Keratinocyte (primary cell): ENCODE results near the gene DIP2C. TPM values are rescaled to one million over a fixed set of nuclear protein-coding genes. Genes with fewer than 3 reads are reported as not detected.

ENCODE experiments used
- DNase-seq: peaks from one replicate; pipeline ENCODE4 v3.0.0-alpha.2; 2011; ENCODE audit warnings: low read depth, missing footprints, low spot score
- FAIRE-seq: peaks from 2 replicates; lab custom pipeline; 2011; peaks lifted over from hg19 to GRCh38; lab: Jason Lieb, UNC
- H2AFZ ChIP-seq: 2 replicates; pipeline ENCODE4 v1.6.0; 2012; ENCODE audit warnings: low read length, control low read depth, inconsistent platforms; ENCODE audit not compliant: control insufficient read depth
- H3K27ac ChIP-seq: 2 replicates; pipeline ENCODE4 v1.5.1; 2011; ENCODE audit warnings: low read length; ENCODE audit not compliant: control insufficient read depth, insufficient read depth
- H3K27me3 ChIP-seq: 3 replicates; pipeline ENCODE4 v1.6.0; 2011; ENCODE audit warnings: low read length; ENCODE audit not compliant: control insufficient read depth, insufficient read depth; ENCODE audit errors: extremely low read depth
- H3K36me3 ChIP-seq, 2 experiments: 2 replicates in 1 of 2; 3 replicates in 1 of 2; pipeline ENCODE4 v1.5.1; 2011; ENCODE audit warnings: low read length in 2 of 2, mild to moderate bottlenecking in 1 of 2; ENCODE audit not compliant: control insufficient read depth in 2 of 2, insufficient read depth in 2 of 2; ENCODE audit errors: extremely low read depth in 1 of 2
- H3K4me1 ChIP-seq: 3 replicates; pipeline ENCODE4 v1.5.1; 2011; ENCODE audit warnings: low read length; ENCODE audit not compliant: control insufficient read depth, insufficient read depth; ENCODE audit errors: extremely low read depth
- H3K4me2 ChIP-seq: 3 replicates; pipeline ENCODE4 v1.6.0; 2011; ENCODE audit warnings: low read depth, low read length; ENCODE audit not compliant: control insufficient read depth, insufficient read depth; ENCODE audit errors: extremely low read depth
- H3K4me3 ChIP-seq, 3 experiments: fragments of 200-600 bp in 1 of 3; sonication (generic) in 1 of 3; 2 replicates in 2 of 3; 3 replicates in 1 of 3; pipeline ENCODE4 v1.5.1; 2011 to 2016; ENCODE audit warnings: low read length in 3 of 3, mild to moderate bottlenecking in 3 of 3, control low read depth in 2 of 3, inconsistent platforms in 1 of 3, low read depth in 1 of 3, mixed read lengths in 1 of 3, mixed run types in 1 of 3, moderate library complexity in 1 of 3; ENCODE audit not compliant: control insufficient read depth in 2 of 3, insufficient read depth in 2 of 3; ENCODE audit errors: extremely low read depth in 1 of 3
- H3K79me2 ChIP-seq: 2 replicates; pipeline ENCODE4 v1.6.0; 2012; ENCODE audit warnings: low read length; ENCODE audit not compliant: control insufficient read depth, insufficient read depth
- H3K9ac ChIP-seq: 3 replicates; pipeline ENCODE4 v1.6.0; 2011; ENCODE audit warnings: low read length; ENCODE audit not compliant: control insufficient read depth, insufficient read depth; ENCODE audit errors: extremely low read depth
- H3K9me1 ChIP-seq: 3 replicates; pipeline ENCODE4 v1.6.0; 2011; ENCODE audit warnings: low read length; ENCODE audit not compliant: control insufficient read depth, insufficient read depth; ENCODE audit errors: extremely low read depth
- H3K9me3 ChIP-seq: 2 replicates; pipeline ENCODE4 v1.5.1; 2012; ENCODE audit warnings: low read depth, low read length; ENCODE audit not compliant: control insufficient read depth
- H4K20me1 ChIP-seq: 3 replicates; pipeline ENCODE4 v1.6.0; 2011; ENCODE audit warnings: low read length; ENCODE audit not compliant: control insufficient read depth, insufficient read depth; ENCODE audit errors: extremely low read depth
- EZH2 ChIP-seq: IDR thresholded peaks from one replicate; pipeline ENCODE4 v1.6.1; 2012; ENCODE audit warnings: inconsistent platforms, mild to moderate bottlenecking, low read length, moderate library complexity
- dilution Hi-C: fragments of 300-500 bp; cut with MboI; formaldehyde crosslinking; loops from one replicate; pipeline ENCODE4 v1.7.0; 2020; ENCODE audit warnings: low sequenced_read_pairs; ENCODE audit not compliant: extremely low pct_ligation_motif_present
- polyA plus RNA-seq, 5 experiments: library from polyadenylated mRNA; depleted of rRNA in 3 of 5; stranded (reverse) in 3 of 5; stranded (forward) in 1 of 5; unstranded in 1 of 5; fragments of >200 nt; gene quantifications; 1 replicate in 1 of 5; 2 replicates in 3 of 5; 3 replicates in 1 of 5; pipeline versions ENCODE4 v1.2.1 to v1.2.3, GENCODE V29; 2011 to 2012; ENCODE audit warnings: missing spikeins in 2 of 5, low read depth in 1 of 5, low replicate concordance in 1 of 5
- TF ChIP-seq, protein P1 (sequence below), 3 experiments: IDR thresholded peaks in 1 of 3; conservative IDR thresholded peaks in 1 of 3; optimal IDR thresholded peaks in 1 of 3; 2 replicates in 2 of 3; 3 replicates in 1 of 3; pipeline versions ENCODE3 to v1.5.1; 2011; ENCODE audit warnings: low read length in 3 of 3, mild to moderate bottlenecking in 3 of 3, moderate library complexity in 2 of 3, control low read depth in 1 of 3, inconsistent platforms in 1 of 3; ENCODE audit not compliant: insufficient read depth in 2 of 3; ENCODE audit errors: extremely low read depth in 1 of 3

Gene DIP2C
- polyA plus RNA-seq, 1 donor (not counting 4 experiments of a cell fraction or from before 2014, with no cell fraction given), result 1.3 TPM

DNA sequence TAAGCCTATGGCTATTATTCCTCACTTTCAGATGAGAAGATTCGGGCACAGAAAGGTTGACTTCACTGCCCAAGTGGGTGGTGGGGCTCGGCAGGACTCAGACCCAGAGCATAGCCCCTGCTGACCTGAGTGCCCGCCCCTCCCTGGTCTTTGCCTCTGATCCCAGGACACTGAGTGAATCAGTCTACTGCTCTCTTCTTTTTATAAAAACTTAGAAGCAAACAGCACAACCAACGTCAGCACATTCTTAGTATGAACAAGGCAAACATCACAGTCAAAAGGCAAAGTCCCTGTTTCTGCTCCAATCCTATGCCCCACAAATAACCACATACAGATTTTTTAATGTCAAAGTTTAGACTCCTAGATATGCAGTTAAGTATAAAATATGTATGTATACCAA, 316.5 kb downstream of the DIP2C start:
- no peak for TF ChIP-seq EZH2
- TF ChIP-seq, protein P1, sequence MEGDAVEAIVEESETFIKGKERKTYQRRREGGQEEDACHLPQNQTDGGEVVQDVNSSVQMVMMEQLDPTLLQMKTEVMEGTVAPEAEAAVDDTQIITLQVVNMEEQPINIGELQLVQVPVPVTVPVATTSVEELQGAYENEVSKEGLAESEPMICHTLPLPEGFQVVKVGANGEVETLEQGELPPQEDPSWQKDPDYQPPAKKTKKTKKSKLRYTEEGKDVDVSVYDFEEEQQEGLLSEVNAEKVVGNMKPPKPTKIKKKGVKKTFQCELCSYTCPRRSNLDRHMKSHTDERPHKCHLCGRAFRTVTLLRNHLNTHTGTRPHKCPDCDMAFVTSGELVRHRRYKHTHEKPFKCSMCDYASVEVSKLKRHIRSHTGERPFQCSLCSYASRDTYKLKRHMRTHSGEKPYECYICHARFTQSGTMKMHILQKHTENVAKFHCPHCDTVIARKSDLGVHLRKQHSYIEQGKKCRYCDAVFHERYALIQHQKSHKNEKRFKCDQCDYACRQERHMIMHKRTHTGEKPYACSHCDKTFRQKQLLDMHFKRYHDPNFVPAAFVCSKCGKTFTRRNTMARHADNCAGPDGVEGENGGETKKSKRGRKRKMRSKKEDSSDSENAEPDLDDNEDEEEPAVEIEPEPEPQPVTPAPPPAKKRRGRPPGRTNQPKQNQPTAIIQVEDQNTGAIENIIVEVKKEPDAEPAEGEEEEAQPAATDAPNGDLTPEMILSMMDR (optimal IDR thresholded peaks at IDR 0.05 in 1 of 3, IDR thresholded peaks at IDR 0.05 in 1 of 3, conservative IDR thresholded peaks at IDR 0.05 in 1 of 3; ENCODE audit: extremely low read depth in 1 of 3, insufficient read depth in 2 of 3, low read length in 3 of 3), result no peak
- no peaks in the 10 kb centered on the region for H3K27me3 ChIP-seq
- dilution Hi-C loops, result no loop called here

DNA sequence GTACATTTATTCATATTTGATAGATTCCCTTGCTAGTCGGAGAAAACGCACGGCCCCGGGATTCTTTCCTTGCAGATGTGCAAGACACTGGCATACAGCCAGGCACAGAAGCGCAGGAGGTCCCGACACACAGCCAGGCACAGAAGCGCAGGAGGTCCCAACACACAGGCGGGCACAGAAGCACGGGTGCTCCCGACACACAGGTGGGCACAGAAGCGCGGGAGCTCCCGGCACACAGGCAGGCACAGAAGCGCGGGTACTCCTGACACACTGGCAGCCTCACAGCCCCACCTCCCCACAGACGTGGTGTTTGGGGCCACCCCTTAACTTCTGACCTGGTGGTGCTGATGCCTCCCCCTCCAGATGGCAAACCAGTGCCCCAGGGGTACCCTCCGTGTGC, 316.9 kb downstream of the DIP2C start:
- no peak for DNase-seq
- no peak overlapping the region for H3K9ac ChIP-seq
- no peaks in the 10 kb centered on the region for H3K79me2 ChIP-seq
- H3K4me3 ChIP-seq, result no peak overlapping the region
- H4K20me1 ChIP-seq, result no peaks in the 10 kb centered on the region
- FAIRE-seq, result no peak
- H3K27me3 ChIP-seq, result no peaks in the 10 kb centered on the region
- H3K9me1 ChIP-seq, result no peaks in the 10 kb centered on the region
- H3K4me2 ChIP-seq, result no peak overlapping the region
- TF ChIP-seq EZH2, result no peak
- TF ChIP-seq, protein P1 (optimal IDR thresholded peaks at IDR 0.05 in 1 of 3, IDR thresholded peaks at IDR 0.05 in 1 of 3, conservative IDR thresholded peaks at IDR 0.05 in 1 of 3; ENCODE audit: extremely low read depth in 1 of 3, insufficient read depth in 2 of 3, low read length in 3 of 3), result no peak
- H3K27ac ChIP-seq, result no peak overlapping the region
- no peaks in the 10 kb centered on the region for H3K9me3 ChIP-seq
- H3K36me3 ChIP-seq, result peaks cover 0 to 4% of the 10 kb centered on the region in 2 experiments
- H3K4me1 ChIP-seq, result peaks cover 5% of the 10 kb centered on the region
- dilution Hi-C loops, result no loop called here
- H2AFZ ChIP-seq, result no peak overlapping the region

More for the DNA sequence above, 316.5 kb downstream of the DIP2C start:
- no peak for DNase-seq
- H3K4me1 ChIP-seq, result peaks cover 5% of the 10 kb centered on the region
- no peaks in the 10 kb centered on the region for H4K20me1 ChIP-seq
- peaks cover 0 to 4% of the 10 kb centered on the region in 2 experiments for H3K36me3 ChIP-seq
- H3K9ac ChIP-seq, result no peak overlapping the region
- H3K9me1 ChIP-seq, result no peaks in the 10 kb centered on the region
- no peak for FAIRE-seq
- no peaks in the 10 kb centered on the region for H3K9me3 ChIP-seq
- H3K27ac ChIP-seq, result no peak overlapping the region
- no peaks in the 10 kb centered on the region for H3K79me2 ChIP-seq
- H3K4me2 ChIP-seq, result no peak overlapping the region
- H2AFZ ChIP-seq, result no peak overlapping the region
- H3K4me3 ChIP-seq, result no peak overlapping the region
